Calu3 (cell line): ENCODE measurements around the gene RAB5B. TPM values are rescaled to one million over a fixed set of nuclear protein-coding genes. Genes with fewer than 3 reads are reported as not detected.

Source experiments
- BruUV-seq: library from RNA; stranded (reverse); fragments of 400-500 nt; replicated peaks from 2 replicates; lab custom pipeline; 2021; lab: Mats Ljungman, UMichigan
- CTCF ChIA-PET: fragments of 300-600 bp; sonication (Branson Sonifier 250); formaldehyde crosslinking; loops from one replicate; lab custom pipeline; 2022; ENCODE audit warnings: antibody characterized with exemption; lab: Charles Lee
- DNase-seq: peaks from one replicate; pipeline ENCODE4 v3.0.0; 2022
- H3K27ac Mint-ChIP-seq: one replicate; pipeline ENCODE4 v1.8.0; 2022; ENCODE audit warnings: mixed read lengths; ENCODE audit not compliant: unreplicated experiment
- H3K27me3 Mint-ChIP-seq: one replicate; pipeline ENCODE4 v1.8.0; 2022; ENCODE audit warnings: mixed read lengths; ENCODE audit not compliant: unreplicated experiment
- H3K36me3 Mint-ChIP-seq: one replicate; pipeline ENCODE4 v1.8.0; 2022; ENCODE audit warnings: mild to moderate bottlenecking, moderate library complexity, mixed read lengths; ENCODE audit not compliant: insufficient read depth, unreplicated experiment
- H3K4me1 Mint-ChIP-seq: one replicate; pipeline ENCODE4 v1.8.0; 2022; ENCODE audit warnings: mild to moderate bottlenecking, low read depth, mixed read lengths; ENCODE audit not compliant: unreplicated experiment
- H3K4me3 Mint-ChIP-seq: one replicate; pipeline ENCODE4 v1.8.0; 2022; ENCODE audit warnings: mild to moderate bottlenecking, low read depth, moderate library complexity, mixed read lengths; ENCODE audit not compliant: unreplicated experiment
- H3K9me3 Mint-ChIP-seq: one replicate; pipeline ENCODE4 v1.8.0; 2022; ENCODE audit warnings: low read depth, mixed read lengths; ENCODE audit not compliant: unreplicated experiment
- intact Hi-C: fragments of 100-400 bp; cut with micrococcal nuclease; formaldehyde crosslinking; loops from one replicate; pipeline ENCODE4 v1.10.0; 2022; ENCODE audit not compliant: unreplicated experiment
- total RNA-seq: library from RNA; stranded (reverse); gene quantifications from 2 replicates; pipeline ENCODE4 v1.2.3, GENCODE V29; 2022
- TF ChIP-seq, protein P1 (sequence below): fragments of 200-600 bp; IDR thresholded peaks from one replicate; pipeline ENCODE4 v1.8.0; 2022; ENCODE audit warnings: antibody characterized with exemption; ENCODE audit not compliant: unreplicated experiment

Gene RAB5B
- total RNA-seq, 1 experiment from 2014 or later, result 91.6 TPM

DNA sequence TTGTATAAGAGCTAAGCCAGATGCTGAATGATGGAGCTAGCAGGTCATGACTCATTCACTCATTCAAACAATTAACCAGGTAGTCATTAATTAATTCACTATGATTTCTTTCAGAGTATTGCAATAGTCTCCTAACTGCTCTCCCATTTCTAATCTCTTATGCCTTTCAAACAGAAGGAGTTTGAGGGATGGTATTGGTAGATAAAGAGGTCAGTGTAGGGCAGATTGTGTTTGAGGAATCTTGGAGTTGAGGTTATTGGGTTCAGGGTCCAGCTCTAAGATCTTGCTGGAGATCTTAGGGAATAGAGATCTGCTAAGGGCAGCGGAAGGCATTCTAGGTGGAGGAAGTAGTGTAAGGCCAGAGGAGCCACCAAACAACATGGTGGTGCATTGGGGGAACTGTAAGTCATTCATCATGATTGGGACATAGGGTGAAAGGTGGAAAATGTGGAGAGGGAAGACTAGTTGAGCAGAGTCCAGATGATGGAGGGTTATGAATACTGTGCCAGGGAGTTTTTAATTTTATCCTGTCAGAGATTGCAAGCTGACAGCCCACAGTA is 31.2 kb upstream of the RAB5B start:
- Mint-ChIP-seq H3K27me3 (no peaks in the 10 kb centered on the region), H3K36me3 (no peaks in the 10 kb centered on the region), H3K9me3 (no peaks in the 10 kb centered on the region), H3K4me3 (no peak overlapping the region), H3K4me1 (peaks cover 12% of the 10 kb centered on the region), H3K27ac (no peak overlapping the region)
- CTCF ChIA-PET, result no interaction called here
- no peak for DNase-seq
- intact Hi-C loops, result no loop called here
- BruUV-seq, result no TSS peak
- TF ChIP-seq, protein P1, sequence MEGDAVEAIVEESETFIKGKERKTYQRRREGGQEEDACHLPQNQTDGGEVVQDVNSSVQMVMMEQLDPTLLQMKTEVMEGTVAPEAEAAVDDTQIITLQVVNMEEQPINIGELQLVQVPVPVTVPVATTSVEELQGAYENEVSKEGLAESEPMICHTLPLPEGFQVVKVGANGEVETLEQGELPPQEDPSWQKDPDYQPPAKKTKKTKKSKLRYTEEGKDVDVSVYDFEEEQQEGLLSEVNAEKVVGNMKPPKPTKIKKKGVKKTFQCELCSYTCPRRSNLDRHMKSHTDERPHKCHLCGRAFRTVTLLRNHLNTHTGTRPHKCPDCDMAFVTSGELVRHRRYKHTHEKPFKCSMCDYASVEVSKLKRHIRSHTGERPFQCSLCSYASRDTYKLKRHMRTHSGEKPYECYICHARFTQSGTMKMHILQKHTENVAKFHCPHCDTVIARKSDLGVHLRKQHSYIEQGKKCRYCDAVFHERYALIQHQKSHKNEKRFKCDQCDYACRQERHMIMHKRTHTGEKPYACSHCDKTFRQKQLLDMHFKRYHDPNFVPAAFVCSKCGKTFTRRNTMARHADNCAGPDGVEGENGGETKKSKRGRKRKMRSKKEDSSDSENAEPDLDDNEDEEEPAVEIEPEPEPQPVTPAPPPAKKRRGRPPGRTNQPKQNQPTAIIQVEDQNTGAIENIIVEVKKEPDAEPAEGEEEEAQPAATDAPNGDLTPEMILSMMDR, result no peak

DNA sequence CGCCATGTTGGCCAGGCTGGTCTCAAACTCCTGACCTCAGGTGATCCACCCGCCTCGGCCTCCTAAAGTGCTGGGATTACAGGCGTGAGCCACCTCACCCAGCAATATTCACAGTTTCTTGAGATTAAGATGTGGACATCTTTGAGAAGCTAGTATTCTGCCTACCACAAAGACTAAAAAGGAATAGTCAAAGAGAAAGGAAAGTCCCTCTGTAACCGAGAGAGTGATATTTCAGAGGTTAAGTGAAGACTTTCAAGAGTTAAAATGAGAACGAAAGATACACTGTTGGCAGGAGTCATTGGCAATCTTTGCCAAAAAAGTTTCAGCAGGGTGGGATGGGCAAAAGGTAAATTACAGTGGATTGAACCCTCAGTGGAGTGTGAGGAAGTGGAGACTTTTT is 27.3 kb upstream of the RAB5B start:
- Mint-ChIP-seq H3K9me3 (no peaks in the 10 kb centered on the region), H3K27ac (no peak overlapping the region), H3K4me3 (no peak overlapping the region), H3K36me3 (peaks cover 2% of the 10 kb centered on the region), H3K27me3 (no peaks in the 10 kb centered on the region), H3K4me1 (no peaks in the 10 kb centered on the region)
- CTCF ChIA-PET, result interaction anchor here (0.7 kb wide), 1 partner anchor 67 kb away, joined by 5 read pairs; no protein-coding TSS in a partner anchor
- no TSS peak for BruUV-seq
- intact Hi-C loops, result no loop called here
- TF ChIP-seq, protein P1, result no peak
- DNase-seq, result no peak

DNA sequence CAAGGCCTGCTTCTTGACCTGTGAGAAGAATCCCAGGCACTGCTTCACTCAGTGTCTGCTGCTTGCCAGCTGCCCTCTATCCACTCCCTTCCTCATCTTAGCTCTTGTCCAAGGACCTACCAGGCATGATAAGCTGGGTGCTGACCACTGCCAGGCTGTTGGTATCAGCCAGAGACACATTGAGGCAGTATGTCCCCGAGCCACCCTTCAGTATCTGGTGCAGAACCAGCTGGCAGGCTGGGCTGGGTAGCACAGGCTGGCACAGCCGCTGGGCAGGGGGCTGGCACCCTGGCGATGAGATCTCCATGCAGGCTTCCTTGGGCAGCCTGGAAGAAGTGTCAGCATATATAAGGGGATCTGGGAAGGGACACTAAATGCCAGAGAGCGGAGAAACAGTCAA is 18.5 kb upstream of the RAB5B start:
- Mint-ChIP-seq H3K27ac (no peak overlapping the region), H3K27me3 (no peaks in the 10 kb centered on the region), H3K4me3 (no peak overlapping the region), H3K36me3 (peaks cover 19% of the 10 kb centered on the region), H3K4me1 (peaks cover 31% of the 10 kb centered on the region), H3K9me3 (no peaks in the 10 kb centered on the region)
- intact Hi-C loops, result no loop called here
- BruUV-seq, result no TSS peak
- DNase-seq, result no peak
- CTCF ChIA-PET, result interaction anchor here (0.6 to 2.8 kb wide), 4 partner anchors 19 to 132 kb away, joined by 3 to 14 read pairs (median 5); partner anchors contain the start of gene RAB5B
- TF ChIP-seq, protein P1, result no peak

DNA sequence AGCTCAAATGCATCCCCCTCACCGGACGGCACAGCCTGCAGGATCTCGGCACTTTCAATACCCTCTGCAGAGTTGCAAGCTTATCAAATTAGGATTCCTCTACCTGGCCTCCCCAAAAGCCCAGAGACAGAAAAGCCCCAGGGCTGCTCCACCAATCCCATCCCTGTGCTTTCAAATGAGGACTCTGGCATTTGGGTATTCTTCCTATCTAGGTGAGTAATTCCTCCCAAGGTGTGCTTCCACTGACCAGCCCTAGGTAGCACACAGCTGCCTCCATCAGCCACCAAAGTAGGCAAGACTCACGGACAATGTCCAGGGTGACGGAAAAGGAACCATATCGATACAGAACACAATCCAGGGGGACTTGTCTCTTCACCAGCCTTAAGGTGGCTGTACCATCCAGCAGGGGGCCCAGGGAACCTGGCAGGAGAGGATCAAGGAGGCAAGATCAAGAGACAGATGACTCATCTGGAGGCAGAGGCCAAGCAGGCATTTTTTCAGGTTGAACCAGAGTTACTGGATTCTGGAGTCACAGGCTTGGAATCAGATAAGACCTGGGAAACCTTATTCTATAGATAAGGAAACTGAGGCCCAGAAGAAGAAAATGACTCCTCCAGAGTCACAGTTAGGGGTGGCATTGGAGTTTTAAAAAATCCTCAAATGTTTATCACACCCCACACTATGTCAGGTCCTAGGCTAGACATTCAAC is 17.9 kb upstream of the RAB5B start:
- no peaks in the 10 kb centered on the region for H3K27me3 Mint-ChIP-seq
- CTCF ChIA-PET, result interaction anchor here (1.2 to 2.8 kb wide), 4 partner anchors 13 to 133 kb away, joined by 3 to 14 read pairs (median 6); partner anchors contain the start of gene RAB5B
- BruUV-seq, result no TSS peak
- H3K27ac Mint-ChIP-seq, result peak overlapping the region; percentile 79
- peaks cover 19% of the 10 kb centered on the region for H3K36me3 Mint-ChIP-seq
- no peaks in the 10 kb centered on the region for H3K9me3 Mint-ChIP-seq
- peaks cover 31% of the 10 kb centered on the region for H3K4me1 Mint-ChIP-seq
- DNase-seq, result peak; percentile 90
- TF ChIP-seq, protein P1, result peak; percentile 69
- no peak overlapping the region for H3K4me3 Mint-ChIP-seq
- intact Hi-C loops, result no loop called here
